ENCODE measurements around the gene TACR2.
A peak's percentile ranks its signal among the peaks of the same experiment; 100 is the strongest.

The TACR2 gene

DNA sequence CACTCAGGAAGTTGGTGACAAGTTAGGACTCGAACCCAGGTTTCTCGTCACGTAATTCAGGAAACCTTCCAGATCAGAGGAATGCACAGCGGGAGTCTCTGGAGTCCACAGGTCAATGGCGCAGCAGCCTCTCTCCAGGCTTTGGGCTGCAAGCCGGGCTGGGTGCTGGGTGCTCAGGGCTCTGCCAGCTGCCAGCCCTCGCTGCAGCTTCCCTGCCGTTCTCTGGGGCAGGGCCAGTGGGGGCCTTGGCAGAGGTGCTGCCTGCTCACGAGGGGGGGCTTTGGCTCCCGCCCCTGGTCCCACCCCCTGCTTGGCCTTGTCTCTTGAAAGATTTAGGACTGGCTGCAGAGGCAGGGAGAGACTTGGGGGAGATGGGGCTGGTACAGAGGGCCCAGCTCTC is at the start of gene TACR2:
Gene TACR2, minus strand, starts transcription at position 224 of the 400 bp plus-strand sequence. CDS start 595 bp downstream, outside the sequence.
- H3K27ac Mint-ChIP-seq = no peak within 1 kb of the TSS
- peaks cover 7% of the 10 kb centered on the region for H3K4me1 Mint-ChIP-seq
- no peak for DNase-seq
- H3K9me3 Mint-ChIP-seq = no peaks in the 10 kb centered on the region
- no peak within 1 kb of the TSS for H3K4me3 Mint-ChIP-seq
- H3K27me3 Mint-ChIP-seq = no peaks in the 10 kb centered on the region
- no peak for ATAC-seq

DNA sequence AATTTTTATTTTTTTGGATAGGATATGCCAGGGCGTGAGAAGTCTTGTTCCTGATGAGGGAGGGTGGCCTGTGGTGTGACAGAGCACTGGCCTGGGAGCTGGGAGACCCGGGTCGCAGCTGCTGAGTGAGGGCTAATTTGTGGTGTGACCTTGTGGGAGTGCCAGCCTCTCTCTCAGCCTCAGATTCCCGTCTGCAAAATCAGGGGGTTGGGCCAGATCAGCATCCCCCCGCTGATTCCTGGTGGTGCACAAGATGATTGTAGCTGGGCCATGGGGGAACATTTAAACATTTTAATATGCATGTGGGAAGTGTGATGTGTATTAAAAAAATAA is 49.4 kb upstream of the TACR2 start:
- no peak for DNase-seq
- ATAC-seq = no peak
- H3K9me3 Mint-ChIP-seq = no peaks in the 10 kb centered on the region
- H3K27me3 Mint-ChIP-seq = no peaks in the 10 kb centered on the region
- H3K27ac Mint-ChIP-seq = no peak overlapping the region
- peaks cover 23% of the 10 kb centered on the region for H3K4me1 Mint-ChIP-seq
- no peak overlapping the region for H3K4me3 Mint-ChIP-seq

DNA sequence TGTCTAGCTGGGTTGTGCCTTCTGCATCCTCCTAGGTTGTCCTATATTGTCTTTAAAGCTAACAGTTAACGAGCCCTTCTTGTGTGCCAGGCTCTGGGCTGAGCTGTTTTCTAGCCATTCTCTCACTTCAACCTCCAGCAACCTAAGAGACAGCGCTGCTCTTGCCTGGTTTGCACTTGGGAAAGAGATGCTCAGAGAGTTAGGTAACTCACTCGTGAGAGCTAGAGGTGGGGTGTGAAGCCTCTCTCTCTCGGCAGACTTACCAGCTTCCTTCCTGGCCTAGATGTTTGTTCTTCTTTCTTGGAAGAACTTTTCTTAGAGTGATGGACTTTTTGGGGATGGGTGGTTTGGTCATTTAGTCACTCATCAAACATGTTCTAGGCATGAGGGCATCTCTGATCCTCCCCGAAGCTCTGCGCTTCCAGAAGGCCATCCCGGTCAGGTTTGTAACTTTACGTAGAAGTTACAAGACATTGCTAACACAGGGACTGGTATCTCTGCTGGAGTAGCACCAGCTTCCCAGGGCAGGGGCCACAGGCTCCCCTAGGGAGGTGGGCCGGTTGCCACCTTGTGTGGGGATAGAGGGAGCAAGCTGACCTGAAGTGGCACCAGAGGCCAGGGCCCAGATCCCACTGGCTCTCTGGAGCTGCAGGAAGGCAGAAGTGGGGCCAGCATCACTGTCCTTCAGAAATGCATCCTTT is 48.9 kb upstream of the TACR2 start:
- Mint-ChIP-seq H3K4me1 (peaks cover 23% of the 10 kb centered on the region), H3K27me3 (no peaks in the 10 kb centered on the region), H3K4me3 (no peak overlapping the region), H3K9me3 (no peaks in the 10 kb centered on the region), H3K27ac (peak overlapping the region in 1 of 2 donors; percentile 13)
- ATAC-seq (peak; percentile 9), DNase-seq (no peak)

DNA sequence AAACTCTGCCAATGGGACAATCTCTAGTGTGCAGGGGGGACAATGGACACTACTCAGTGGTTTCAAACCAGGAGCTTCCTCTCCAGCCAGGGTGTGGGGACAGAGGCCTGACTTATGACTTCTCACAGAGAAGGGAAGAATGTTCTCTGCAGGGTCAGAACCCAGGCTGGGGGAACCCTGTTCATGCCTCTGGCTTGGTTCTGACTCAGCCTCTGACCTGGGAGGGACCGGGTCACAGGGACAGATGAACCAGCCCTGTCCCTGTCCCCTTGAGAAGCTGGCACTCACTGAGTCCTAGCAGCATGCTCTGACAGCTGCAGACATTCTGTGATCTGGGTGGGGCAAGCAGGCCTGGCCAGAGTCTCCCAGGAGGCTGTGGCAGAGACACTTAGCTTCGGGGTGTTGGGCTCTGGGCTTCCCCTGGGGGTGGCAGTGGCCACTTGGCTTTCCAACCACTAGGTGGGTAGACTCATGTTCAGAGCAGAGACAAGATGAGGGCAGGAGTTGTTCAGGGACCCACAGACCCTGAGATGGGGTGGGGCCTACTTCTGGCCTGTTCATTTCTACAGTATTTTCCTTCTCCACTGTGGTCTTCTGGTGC is 48.2 kb upstream of the TACR2 start:
- Mint-ChIP-seq H3K27me3 (no peaks in the 10 kb centered on the region), H3K4me3 (no peak overlapping the region)

DNA sequence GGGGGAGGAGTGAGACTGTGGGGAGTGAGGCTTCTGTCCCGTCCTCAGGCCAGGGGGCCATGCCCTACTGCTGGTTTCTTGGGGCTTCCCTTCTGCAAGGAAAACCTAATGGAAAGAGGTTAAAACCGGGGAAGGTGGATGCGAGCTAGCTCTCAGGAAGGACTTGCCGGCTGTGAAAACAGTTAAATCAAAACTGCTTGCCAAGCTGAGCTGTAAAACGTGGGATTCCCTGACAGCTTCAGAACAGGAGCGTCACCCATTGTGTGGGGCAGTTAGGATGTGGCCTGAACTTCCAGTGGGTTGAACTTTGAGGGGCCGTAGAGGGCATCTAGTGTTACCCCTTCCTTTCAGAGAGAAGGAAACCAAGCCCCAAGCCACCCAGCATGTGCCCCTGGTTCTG is 47.7 kb upstream of the TACR2 start:
- Mint-ChIP-seq H3K4me3 (no peak overlapping the region), H3K9me3 (no peaks in the 10 kb centered on the region), H3K27me3 (no peaks in the 10 kb centered on the region), H3K4me1 (peaks cover 23% of the 10 kb centered on the region), H3K27ac (no peak overlapping the region)
- no peak for ATAC-seq
- DNase-seq = no peak

More for the DNA sequence above, 48.2 kb upstream of the TACR2 start:
- Mint-ChIP-seq H3K9me3 (no peaks in the 10 kb centered on the region), H3K4me1 (peaks cover 23% of the 10 kb centered on the region), H3K27ac (peak overlapping the region in 1 of 2 donors; percentile 13)
- ATAC-seq (peak; percentile 67), DNase-seq (peak in 1 of 2 donors; percentile 2)

DNA sequence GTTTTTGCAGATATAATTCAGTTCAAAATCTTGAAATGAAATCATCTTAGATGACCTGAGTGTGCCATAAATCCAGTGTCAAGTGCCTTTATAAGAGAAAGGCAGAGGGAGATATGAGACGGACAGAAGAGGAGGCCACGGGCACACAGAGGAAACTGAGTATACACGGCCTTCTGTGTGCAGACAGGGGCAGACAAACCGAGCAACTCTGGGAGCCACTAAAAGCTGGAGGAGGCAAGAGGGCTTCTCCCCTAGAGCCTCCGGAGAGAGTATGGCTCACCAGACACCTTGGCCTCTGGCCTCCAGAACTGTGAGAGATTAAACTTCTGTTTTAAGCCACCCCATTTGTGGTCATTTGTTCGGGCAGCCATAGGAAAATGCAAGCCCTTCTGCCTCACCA is 47.2 kb upstream of the TACR2 start:
- no peak for ATAC-seq
- Mint-ChIP-seq H3K9me3 (no peaks in the 10 kb centered on the region), H3K4me3 (no peak overlapping the region), H3K27ac (peak overlapping the region in 1 of 2 donors; percentile 60), H3K27me3 (no peaks in the 10 kb centered on the region), H3K4me1 (peaks cover 23% of the 10 kb centered on the region)
- no peak for DNase-seq

DNA sequence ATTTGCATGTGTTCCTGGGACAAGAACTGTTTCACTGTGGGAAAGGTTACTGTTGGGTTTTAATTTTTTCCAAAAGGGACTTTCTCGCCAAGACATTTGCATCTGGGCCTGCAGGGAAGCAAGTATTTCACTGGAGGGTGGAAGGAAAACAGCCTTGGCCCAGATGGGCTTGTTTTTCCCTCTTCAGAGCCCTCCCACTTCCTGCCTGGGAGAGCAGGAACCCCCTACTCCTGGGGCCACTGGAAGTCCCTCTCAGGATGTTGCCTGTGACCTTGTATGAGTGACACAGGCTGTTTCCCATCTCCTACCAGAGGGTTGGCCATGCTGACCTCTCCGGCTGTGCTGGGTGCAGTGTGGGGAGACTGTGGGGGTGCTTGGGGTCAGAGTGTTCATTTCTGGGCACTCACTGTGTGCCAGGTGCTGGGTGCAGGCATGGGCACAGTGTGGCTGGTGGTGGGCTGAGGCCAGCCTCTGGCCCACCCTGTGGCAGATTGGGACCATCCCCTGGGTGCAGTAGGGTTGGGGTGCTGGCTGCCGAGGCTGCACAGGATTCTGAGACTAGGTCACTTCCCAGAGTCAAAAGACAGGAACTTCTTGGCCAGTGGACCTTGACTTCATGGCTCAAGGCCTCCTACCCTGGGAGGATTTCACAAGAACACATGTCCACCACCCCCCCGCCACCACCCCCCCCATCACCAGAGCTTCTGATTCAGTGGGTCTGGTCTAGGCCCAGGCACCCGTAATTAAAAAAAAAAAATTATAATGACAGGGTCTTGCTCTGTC is 44.7 kb upstream of the TACR2 start:
- peaks cover 28% of the 10 kb centered on the region for H3K4me1 Mint-ChIP-seq
- peak overlapping the region in 1 of 2 donors; percentile 59 for H3K27ac Mint-ChIP-seq
- H3K27me3 Mint-ChIP-seq = no peaks in the 10 kb centered on the region
- no peak overlapping the region for H3K4me3 Mint-ChIP-seq
- no peak for DNase-seq
- no peak for ATAC-seq
- no peaks in the 10 kb centered on the region for H3K9me3 Mint-ChIP-seq

DNA sequence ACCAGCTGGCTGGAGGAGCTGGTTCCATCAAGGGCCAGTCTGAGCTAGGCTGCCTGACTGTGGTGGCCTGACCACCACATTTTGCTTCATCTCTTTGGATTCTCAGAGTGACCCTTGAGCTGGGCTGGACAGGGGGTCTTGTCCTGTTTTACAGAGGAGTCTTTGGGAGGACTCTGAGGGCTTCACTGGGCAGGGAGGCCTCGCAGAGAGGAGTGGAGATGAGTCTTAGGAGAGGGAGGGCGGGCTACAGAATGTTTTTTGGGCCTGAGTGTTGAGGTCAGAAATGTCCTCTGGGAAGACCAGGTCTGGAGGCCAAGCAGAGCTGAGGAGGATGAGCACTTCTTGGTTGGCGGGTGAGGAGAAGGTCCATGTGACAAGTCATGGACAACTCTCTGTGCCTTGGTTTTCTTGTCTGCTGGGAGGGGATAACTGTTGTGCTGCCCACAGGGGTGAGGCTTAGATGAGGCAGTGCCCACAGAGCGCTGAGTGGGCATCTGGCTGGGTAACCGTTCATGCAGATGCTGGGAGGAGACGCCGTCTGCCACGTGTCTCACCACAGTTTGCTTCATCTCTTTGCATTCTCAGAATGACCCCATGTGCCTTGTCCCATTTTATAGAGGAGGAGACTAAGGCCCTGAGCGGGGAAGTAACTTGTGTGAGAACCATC is 44.0 kb upstream of the TACR2 start:
- Mint-ChIP-seq H3K27me3 (no peaks in the 10 kb centered on the region), H3K4me3 (no peak overlapping the region), H3K9me3 (no peaks in the 10 kb centered on the region), H3K27ac (no peak overlapping the region), H3K4me1 (peaks cover 23% of the 10 kb centered on the region)
- ATAC-seq = no peak
- no peak for DNase-seq

DNA sequence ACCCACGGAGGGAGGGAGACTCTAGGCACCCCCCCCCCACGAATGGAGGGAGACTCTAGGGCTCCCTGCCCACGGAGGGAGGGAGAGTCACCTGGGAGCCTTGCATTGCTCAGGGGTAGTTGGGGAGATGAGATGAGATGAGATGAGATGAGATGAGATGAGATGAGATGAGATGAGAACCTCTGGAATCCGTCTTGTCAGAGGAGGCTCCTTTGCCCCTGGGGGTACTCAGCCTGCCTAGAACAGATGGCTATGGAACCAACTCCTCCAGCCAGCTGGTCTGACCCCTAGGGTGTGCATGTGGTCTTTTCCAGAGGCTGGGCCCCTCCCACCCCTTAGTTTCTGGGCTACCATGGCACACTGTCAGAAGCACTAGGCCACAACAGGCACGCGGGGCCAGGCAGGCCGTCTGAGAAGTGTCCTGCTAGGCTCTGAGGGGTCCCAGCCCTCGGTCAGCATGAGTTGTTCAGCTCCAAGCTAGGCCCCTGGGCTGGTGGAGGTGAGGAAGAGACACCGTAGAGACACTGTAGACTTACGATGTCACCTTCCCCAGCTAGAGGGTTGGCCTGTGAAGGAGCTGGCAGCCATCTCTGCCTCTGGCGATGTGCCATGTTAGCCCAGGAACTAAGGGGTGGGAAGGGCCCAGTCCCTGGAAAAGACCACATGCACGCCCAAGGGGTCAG is 43.3 kb upstream of the TACR2 start:
- peak overlapping the region in 1 of 2 donors; percentile 48 for H3K27ac Mint-ChIP-seq
- no peak for ATAC-seq

DNA sequence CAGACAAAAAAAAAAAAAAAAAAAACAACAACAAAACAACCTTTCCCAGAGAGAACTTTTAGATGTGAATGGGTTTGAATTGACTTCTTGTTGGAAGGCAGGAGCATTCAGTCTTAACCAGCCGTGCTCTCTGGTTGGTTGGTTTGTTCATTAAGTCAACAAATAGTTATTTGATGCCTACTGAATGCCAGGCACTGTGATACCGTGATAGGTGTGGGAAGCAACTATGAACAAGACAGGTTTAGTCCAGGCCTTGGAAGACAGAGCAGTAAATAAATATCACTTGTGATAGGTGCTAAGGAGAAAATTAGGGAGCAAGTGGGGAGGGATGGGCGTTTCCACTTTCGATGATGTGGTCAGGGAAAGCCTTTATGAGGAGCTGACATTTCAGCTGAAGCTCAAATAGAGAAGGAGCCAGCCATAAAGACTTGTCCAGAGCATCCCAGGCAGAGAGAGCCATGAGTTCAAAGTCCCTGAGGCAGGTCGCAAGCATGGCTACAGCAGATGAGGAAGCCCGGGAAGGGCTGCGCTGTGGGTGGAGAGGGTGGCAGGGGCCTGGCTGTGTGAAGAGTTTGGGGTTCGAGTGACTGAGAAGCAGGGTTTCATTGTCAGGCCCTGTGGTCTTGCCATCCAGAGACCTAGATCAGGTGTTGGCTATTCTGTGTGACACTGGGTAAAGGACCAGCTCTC is 42.5 kb upstream of the TACR2 start:
- H3K9me3 Mint-ChIP-seq = no peaks in the 10 kb centered on the region
- H3K27ac Mint-ChIP-seq = no peak overlapping the region
- no peak for DNase-seq
- H3K27me3 Mint-ChIP-seq = no peaks in the 10 kb centered on the region
- no peak overlapping the region for H3K4me3 Mint-ChIP-seq
- no peak for ATAC-seq
- peaks cover 9% of the 10 kb centered on the region for H3K4me1 Mint-ChIP-seq

More for the DNA sequence above, 43.3 kb upstream of the TACR2 start:
- no peaks in the 10 kb centered on the region for H3K9me3 Mint-ChIP-seq
- peaks cover 17% of the 10 kb centered on the region for H3K4me1 Mint-ChIP-seq
- H3K27me3 Mint-ChIP-seq = no peaks in the 10 kb centered on the region
- DNase-seq = no peak
- no peak overlapping the region for H3K4me3 Mint-ChIP-seq

DNA sequence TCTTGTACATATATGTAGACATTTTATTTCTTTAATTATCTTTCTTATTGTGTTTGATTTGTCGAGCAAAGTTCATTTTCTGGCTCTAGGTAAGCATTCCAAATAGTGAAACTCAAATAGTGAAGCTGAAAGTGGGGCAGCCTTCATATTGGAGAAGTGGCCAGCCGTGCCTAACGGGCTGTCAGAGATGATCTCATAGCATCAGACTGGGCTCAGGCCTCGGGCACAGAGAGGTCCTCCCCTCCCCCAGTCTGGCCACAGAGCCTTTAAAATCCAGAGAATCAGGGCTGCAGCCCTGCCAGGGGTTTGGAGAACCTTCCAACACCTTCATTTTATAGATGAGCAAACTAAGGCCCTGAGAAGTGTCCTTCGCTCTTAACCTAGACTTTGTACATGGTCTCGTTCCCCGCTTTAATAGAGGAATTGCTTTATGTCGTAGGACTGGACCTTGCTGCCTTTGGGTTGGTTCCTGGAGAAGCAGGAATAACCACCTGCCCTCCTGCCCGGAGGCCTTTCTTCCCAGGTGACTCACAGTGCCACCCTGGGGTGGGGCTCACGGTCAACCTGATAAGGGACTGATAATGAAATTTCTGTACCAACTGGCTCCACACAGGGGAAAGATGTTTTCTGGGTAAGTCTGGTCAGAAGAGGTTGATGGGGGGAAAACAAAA is 41.8 kb upstream of the TACR2 start:
- no peak for ATAC-seq
- Mint-ChIP-seq H3K27me3 (peaks cover 5% of the 10 kb centered on the region), H3K27ac (no peak overlapping the region), H3K4me1 (peaks cover 5% of the 10 kb centered on the region), H3K4me3 (no peak overlapping the region), H3K9me3 (no peaks in the 10 kb centered on the region)
- DNase-seq = no peak

DNA sequence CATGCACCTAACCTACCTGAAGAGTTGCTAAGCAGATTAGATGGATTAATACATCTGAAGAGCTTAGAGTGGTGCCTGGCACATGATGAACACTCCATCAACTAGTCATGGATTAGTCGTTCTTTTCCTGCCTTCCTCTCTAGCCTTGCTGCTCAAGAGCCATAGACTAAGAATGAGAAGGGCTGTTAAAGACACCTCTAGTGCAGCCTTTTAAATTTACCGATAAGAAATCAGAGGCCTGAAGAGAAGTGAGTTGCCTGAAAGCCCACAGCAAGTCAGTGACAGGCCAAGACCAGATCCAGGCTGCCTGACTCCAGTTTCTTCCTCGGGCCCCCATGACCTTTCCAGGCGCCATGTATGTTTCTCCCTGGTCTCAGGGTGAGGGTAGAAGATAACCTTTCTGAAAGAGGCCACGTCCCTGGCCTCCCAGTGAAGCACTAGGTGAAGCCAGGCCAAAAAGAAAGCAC is 41.1 kb upstream of the TACR2 start:
- DNase-seq (no peak), ATAC-seq (no peak)
- Mint-ChIP-seq H3K4me3 (no peak overlapping the region), H3K9me3 (no peaks in the 10 kb centered on the region), H3K27me3 (peaks cover 12% of the 10 kb centered on the region), H3K4me1 (peaks cover 5% of the 10 kb centered on the region), H3K27ac (no peak overlapping the region)

DNA sequence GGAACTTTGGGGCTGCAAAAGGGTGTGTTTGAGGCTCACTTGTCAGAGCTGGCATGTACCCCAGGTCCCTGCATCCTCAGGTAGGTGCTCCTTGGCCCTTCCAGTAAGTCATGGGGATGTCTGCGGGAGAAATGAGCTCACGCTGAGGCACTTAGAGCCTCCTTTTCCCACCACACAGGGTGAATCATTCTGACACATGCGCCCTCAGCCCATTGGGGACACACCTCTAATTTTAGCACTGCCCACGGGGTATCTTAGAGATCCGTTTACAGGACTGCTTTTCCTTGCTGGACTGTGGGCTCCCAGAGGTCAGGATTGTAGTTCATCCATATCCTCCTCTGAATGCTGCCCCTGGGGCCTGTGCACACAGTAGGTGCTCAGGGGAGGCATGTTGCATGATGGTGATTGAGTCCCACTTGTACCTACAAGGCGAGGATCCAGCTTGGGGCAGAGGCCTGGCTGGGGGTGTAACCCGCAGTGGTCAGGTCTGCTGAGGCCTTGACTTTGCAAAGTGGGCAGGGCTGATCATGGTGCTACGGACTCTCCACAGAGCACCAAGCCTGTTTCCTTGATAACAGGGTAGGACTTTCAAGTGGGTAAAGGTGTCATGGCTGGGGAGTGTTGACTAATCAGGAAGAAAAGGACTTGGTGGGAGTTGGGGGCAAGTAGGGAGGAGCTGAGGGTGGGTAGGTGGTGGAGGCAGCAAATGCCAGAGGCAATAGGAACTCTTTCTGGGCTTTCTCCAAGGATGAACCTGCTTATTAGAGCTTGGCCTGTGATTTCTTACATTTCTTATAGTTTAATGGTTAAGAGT is 40.4 kb upstream of the TACR2 start:
- Mint-ChIP-seq H3K4me1 (peaks cover 12% of the 10 kb centered on the region), H3K27ac (no peak overlapping the region), H3K27me3 (peaks cover 19% of the 10 kb centered on the region), H3K4me3 (no peak overlapping the region), H3K9me3 (no peaks in the 10 kb centered on the region)
- DNase-seq (no peak), ATAC-seq (no peak)
